Kidney glomerular epithelial cell (primary cell): ENCODE measurements around the gene FAM227B.
"Not testable (repeated sequence)": the region's sequence is repeated elsewhere in the genome, so short reads cannot be mapped to it uniquely, and the experiment has no call there.

Source experiments
- DNase-seq: peaks from one replicate; lab custom pipeline; 2025; lab: John Stamatoyannopoulos, UW

Gene FAM227B

GRCh38 chr15:49438962-49439631 is 181.5 kb downstream of the FAM227B start:
- DNase-seq, result no peak

DNA sequence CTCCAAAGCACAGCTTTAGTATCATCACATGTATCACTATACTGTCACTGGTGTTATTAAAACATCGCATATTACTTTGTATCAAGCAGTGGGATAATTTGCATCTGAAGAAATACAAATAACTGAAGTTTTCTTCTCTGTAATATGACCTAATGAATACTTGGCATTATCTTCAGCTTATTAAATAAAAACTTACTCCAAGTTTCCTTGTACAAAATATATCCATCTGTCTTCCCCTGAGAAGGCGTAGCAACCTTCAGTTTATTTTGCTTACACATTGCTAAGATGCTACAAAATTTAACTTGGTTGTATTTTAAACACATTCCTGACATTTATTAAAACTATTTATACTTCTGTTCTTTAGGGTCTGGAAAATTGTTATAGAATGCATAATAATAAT is 183.9 kb downstream of the FAM227B start:
- no peak for DNase-seq

GRCh38 chr15:49435174-49435573 is 185.4 kb downstream of the FAM227B start:
- DNase-seq, result no peak

- no peak for DNase-seq
Measured at GRCh38 chr15:49430046-49430445, 190.6 kb downstream of the FAM227B start.

DNA sequence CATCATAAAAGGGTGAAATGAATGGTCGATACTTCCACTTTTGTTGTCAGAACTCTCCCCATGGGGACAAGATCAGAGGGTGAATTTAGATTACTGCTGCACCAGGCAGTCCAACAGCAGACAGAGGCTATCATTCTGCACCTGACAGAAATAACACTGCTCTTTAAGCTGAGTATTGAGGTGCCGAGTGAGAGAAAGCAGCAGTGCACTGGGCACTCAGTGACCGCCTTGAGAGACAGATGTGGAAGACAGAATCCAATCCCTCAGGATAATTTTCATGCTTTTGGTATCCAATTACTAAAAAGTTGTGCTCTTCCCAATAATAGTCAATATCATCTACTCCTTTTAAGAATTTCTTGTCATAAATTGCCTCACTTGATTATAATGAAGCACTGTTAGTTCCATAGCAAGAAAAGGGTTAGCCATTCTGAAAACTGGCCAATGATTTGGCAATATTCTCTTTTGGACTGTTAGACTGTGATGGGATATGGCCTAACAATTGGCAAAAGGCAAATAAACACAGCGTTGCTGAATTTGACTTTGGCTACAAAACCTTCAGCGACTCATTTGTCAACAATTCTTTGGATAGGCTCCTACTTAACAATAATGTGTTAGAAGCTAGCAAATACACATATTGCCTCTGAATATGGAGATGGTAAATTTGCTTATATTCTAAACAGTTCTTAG is 192.1 kb downstream of the FAM227B start:
- DNase-seq, result no peak

- DNase-seq, result no peak
Measured at GRCh38 chr15:49427372-49427771, 193.2 kb downstream of the FAM227B start.

- DNase-seq, result no peak
Measured at GRCh38 chr15:49424954-49425353, 195.7 kb downstream of the FAM227B start.

DNA sequence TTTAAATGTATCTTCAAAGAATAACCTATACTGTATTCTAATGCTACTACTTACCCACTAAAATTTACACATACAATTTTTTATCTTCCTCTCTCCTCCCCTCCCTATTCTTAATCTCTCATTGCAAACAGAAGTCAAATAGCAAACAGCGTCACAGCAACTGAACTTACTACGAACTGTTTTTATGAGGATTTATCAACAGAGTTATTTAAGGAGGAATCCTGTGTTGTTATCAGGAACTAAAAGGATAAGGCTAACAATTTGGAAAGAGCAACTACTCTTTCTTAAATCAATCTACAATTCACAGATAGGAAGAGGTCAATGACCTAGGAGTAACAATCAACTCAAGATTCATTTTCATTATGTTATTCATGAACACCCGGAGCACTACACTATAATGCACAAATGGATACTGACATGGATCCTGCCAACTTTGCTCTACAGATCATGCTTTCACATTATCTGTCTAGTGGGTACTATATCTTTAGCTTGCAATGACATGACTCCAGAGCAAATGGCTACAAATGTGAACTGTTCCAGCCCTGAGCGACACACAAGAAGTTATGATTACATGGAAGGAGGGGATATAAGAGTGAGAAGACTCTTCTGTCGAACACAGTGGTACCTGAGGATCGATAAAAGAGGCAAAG is 196.6 kb downstream of the FAM227B start:
- DNase-seq, result no peak

DNA sequence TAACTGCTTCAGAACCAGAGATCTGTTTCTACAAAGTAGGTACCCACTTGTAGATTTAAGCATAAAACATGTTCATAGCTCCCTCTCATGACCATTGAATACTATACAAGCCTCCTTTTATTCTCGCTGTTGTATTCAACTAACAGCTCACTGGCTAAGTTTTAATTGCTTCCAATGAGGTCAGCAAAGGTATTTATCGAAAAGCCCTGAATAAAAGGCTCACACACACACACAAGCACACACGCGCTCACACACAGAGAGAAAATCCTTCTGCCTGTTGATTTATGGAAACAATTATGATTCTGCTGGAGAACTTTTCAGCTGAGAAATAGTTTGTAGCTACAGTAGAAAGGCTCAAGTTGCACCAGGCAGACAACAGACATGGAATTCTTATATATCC is 197.6 kb downstream of the FAM227B start, which contains the start of gene FGF7:
Gene FGF7, plus strand, starts transcription at position 222 of the 400 bp plus-strand sequence. CDS start 1,056 bp downstream, outside the sequence.
- DNase-seq, result no peak

- peak; percentile 36 for DNase-seq
Measured at GRCh38 chr15:49421991-49422390, 198.6 kb downstream of the FAM227B start.

DNA sequence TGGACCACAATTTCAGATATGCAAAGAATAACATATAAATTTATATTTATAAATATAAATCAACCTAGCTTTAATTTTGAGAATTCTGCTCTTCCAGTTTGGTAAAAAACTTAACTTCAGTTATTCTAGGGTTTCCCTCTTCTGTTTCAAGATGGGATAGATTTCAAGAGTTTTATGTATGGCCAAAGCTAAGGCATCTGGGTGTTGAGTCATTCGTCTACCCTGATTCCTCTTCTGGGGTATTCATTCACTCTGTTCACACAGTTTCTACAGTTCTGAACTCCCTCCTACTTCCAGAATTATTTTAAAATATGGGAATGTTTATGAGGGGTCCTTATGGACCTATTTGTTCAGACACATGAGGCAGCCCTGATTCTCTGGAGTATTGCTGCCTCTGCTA is 201.8 kb downstream of the FAM227B start:
- DNase-seq, result peak; percentile 28

DNA sequence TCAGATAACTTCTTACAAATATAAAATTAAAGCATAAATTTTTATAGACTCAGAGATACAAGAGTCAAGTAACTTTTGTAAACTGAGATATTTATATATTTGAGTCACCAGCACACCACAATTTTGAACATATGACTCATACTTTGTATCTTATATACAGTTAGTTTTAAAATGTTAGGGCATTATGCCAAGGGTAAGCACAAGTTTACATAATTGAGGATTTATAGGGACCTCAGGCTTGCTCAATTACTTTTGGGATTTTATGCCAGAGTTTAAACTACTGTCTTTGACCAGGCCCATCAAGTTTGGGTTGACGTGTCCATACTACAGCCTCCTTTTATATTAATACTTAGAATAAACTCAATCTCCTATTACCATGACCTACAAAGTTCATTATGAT is 205.0 kb downstream of the FAM227B start:
- DNase-seq, result no peak

GRCh38 chr15:49415149-49415548 is 205.5 kb downstream of the FAM227B start:
- DNase-seq, result no peak

GRCh38 chr15:49412797-49413196 is 207.8 kb downstream of the FAM227B start:
- no peak for DNase-seq

DNA sequence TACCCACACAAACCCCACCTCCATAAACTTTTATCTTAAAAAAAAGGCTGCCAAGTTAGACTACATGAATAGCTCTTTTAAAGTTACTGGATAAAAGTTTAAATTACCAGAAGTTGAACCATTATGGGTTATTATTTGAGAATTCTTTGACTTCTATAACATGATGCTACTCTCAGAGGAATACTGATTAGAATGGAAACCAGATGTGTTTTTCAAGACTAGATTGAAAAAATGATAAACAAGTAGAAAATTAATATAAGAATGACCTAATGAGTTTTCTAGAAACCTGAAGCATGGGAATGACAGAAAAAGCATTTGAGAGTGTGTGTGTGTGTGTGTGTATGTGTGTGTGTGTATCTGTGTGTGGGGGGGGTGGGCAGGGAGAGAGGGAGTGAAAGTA is 210.0 kb downstream of the FAM227B start:
- no peak for DNase-seq

DNA sequence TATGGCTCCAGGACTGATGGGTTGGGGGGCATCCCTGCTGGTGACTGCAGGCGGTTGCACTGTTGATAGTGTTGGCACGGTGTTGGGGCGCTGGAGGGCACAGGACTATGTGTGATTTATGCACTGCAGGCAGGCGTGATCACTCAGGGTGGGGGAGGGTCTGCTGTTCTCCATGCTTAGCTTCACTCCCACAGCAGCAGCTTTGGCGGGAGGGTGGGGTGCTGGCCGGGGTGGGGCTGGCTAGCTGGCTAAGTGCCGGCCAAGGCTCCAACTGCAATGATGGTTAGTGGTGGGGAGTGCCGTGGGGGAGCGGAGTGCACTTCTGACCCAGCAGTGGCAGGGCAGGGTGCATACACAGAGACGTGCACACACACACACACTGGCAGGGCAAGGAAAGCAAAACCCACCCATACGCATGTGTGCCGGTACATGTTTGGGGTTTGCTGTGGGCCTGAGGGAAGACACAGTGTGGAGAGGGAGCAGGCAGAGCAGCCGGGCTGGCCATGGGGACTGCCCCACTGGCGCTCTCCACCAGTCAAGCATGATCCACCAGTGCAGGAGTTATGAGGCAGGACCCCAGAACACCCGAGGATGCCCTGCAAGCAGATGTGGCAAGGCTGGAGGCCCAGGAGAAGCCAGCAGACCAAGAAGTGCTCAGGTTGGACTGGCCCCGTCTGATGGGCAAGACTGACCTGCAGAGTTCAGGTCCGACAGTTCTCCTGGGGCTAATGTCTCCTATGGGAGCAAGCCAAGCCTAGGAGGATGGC is 214.1 kb downstream of the FAM227B start:
- no peak for DNase-seq

DNA sequence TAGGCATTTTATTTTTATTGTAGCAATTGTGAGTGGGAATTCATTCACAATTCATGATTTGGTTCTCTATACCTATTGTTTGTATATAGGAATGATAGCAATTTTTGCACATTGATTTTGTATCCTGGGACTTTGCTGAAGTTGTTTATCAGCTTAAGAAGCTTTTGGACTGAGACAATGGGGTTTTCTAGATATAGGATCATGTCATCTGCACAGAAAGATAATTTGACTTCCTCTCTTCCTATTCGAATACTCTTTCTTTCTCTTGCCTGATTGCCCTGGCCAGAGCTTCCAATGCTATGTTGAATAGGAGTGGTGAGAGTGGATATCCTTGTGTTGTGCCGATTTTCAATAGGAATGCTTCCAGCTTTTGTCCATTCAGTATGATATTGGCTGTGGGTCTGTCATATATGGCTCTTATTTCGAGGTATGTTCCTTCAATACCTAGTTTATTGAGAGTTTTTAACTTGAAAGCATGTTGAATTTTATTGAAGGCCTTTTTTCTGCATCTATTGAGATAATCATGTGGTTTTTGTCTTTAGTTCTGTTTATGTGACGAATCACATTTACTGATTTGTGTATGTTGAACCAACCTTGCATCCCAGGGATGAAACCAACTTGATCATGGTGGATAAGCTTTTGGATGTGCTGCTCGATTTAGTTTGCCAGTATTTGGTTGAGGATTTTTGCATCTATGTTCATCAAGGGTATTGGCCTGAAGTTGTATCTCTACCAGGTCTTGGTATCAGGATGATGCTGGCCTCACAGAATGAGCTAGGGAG is 217.9 kb downstream of the FAM227B start:
- DNase-seq, result not testable (repeated sequence)

DNA sequence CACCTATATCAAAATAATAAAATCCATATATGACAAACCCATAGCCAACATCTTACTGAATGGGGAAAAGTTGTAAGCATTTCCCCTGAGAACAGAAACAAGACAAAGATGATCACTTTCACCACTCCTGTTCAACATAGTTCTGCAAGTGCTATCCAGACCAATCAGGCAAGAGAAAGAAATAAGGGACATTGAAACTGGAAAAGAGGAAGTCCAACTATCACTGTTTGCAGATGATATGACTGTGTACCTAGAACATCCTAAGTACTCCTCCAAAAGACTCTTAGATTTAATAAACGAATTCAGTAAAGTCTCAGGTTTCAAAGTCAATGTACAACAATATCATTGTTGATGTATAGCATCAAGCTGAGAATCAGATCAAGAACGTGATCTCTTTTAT is 233.1 kb downstream of the FAM227B start:
- no peak for DNase-seq

DNA sequence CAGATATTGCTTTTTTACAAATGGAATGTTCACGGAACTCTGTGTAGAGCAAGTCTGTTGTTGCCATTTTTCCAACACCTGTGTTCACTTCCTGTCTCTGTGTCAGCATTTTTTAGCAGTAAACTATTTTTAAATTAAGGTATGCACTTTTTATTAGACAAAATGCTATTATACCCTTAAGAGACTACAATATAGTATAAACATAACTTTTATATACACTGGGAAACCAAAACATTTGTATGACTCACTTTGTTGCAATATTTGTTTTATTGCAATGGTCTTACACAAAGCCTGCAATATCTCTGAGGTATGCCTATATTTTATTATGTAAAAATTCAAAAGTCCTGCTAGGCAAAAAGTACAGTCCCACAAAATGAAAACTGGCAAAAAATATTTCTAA is 237.4 kb downstream of the FAM227B start:
- no peak for DNase-seq

DNA sequence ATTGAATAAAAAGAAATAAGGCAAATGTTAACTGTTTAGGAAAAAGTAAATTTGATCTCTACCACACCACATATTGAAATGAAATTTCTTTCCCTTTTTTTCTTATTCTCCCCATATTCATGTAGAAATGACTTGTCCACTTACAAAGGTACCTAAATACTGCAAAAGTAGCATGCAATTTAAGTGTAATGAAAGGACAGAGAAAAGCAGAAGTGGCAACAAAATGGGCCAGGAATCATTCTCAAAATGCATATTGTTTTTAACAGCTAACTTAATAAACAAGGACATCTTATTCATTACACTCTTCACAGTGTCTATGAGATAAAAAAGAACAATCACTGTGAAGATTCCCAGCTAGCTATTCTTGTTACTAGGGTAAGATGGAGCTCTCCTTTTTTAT is 238.2 kb downstream of the FAM227B start:
- no peak for DNase-seq

DNA sequence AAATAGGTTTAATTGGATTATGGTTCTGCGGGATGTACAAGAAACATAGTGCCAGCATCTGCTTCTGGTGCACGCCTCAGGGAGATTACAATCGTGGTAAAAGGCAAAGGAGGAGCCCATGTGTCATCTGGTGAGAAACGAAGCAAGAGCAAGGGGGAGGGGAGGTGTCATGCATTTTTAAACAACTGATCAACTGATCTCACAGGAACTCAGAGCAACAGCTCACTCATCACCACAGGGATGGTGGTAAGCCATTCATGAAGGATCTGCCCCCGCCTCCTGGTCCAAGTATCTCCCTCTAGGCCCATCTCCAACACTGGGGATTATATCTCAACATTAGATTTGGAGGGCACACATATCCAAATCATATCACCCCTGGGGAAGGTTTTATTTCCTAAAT is 239.7 kb downstream of the FAM227B start:
- no peak for DNase-seq

DNA sequence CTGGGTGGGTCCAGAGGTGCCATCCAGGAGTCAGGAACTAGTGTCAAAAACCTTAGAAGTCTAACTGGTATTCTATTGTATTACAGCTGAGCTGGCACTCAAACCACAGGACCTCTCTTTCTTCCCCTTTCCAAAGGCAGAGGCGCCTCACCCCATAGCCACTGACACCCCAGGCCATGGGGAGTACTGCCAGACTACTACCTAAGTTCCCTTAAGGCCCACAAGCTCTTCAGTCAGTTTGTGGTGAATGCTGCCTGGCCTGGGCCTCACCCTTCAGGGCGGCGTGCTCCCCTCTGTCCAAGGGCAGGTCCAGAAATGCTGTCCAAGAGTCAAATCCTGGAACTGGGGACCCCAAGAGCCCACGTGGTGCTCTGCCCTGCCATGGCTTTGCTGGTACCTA is 240.6 kb downstream of the FAM227B start:
- no peak for DNase-seq
